HepG2 (cell line): ENCODE measurements around the gene IL17RC. TPM values are rescaled to one million over a fixed set of nuclear protein-coding genes. Genes with fewer than 3 reads are reported as not detected.

Experiments used
- AGO1 ChIP-seq: fragments of 200-400 bp; formaldehyde crosslinking; IDR thresholded peaks from 2 replicates; pipeline ENCODE4 v1.6.1; 2017; ENCODE audit warnings: mild to moderate bottlenecking, low read depth, low read length, moderate library complexity; ENCODE audit not compliant: poor library complexity, severe bottlenecking
- CBX5 ChIP-seq: sonication (generic); formaldehyde crosslinking; IDR thresholded peaks from 2 replicates; pipeline ENCODE4 v1.4.0; 2020; ENCODE audit warnings: missing genetic modification reagents, borderline replicate concordance
- DRAP1 ChIP-seq: IDR thresholded peaks from 2 replicates; pipeline ENCODE4 v1.6.1; 2016; ENCODE audit warnings: missing genetic modification reagents, missing compliant biosample characterization
- FLYWCH1 ChIP-seq: sonication (generic); formaldehyde crosslinking; IDR thresholded peaks from 2 replicates; pipeline ENCODE4 v1.8.1; 2023; ENCODE audit warnings: mild to moderate bottlenecking, missing genetic modification reagents
- FOSL1 ChIP-seq: sonication (generic); formaldehyde crosslinking; IDR thresholded peaks from 2 replicates; pipeline ENCODE4 v1.9.0; 2021; ENCODE audit warnings: missing genetic modification reagents, borderline replicate concordance
- KLF13 ChIP-seq: sonication (generic); formaldehyde crosslinking; IDR thresholded peaks from 2 replicates; pipeline ENCODE4 v1.4.0; 2020; ENCODE audit warnings: mild to moderate bottlenecking, missing genetic modification reagents
- KLF15 ChIP-seq: sonication (generic); formaldehyde crosslinking; IDR thresholded peaks from 2 replicates; pipeline ENCODE4 v1.8.1; 2023; ENCODE audit warnings: borderline replicate concordance, mild to moderate bottlenecking, inconsistent platforms, missing genetic modification reagents, mixed read lengths
- MAFF ChIP-seq: IDR thresholded peaks from 2 replicates; pipeline ENCODE4 v1.6.1; 2011; ENCODE audit warnings: low read depth, low read length, improper control_type of control experiment
- MEIS2 ChIP-seq: sonication (generic); formaldehyde crosslinking; IDR thresholded peaks from 2 replicates; pipeline ENCODE4 v1.9.0; 2021; ENCODE audit warnings: mild to moderate bottlenecking, missing genetic modification reagents
- ONECUT2 ChIP-seq: sonication (generic); formaldehyde crosslinking; IDR thresholded peaks from 2 replicates; pipeline ENCODE4 v1.4.0; 2020; ENCODE audit warnings: missing genetic modification reagents
- RAD51 ChIP-seq: fragments of 450-650 bp; IDR thresholded peaks from 2 replicates; pipeline ENCODE4 v1.6.1; 2016; ENCODE audit warnings: borderline replicate concordance
- RELA ChIP-seq: sonication (generic); formaldehyde crosslinking; IDR thresholded peaks from 2 replicates; pipeline ENCODE4 v1.4.0; 2020; ENCODE audit warnings: missing genetic modification reagents
- SIX4 ChIP-seq: sonication (generic); formaldehyde crosslinking; IDR thresholded peaks from 2 replicates; pipeline ENCODE4 v1.4.0; 2020; ENCODE audit warnings: missing genetic modification reagents
- YEATS2 ChIP-seq: sonication (generic); formaldehyde crosslinking; IDR thresholded peaks from 2 replicates; pipeline ENCODE4 v1.4.0; 2020; ENCODE audit warnings: missing genetic modification reagents, borderline replicate concordance
- ZNF512 ChIP-seq: sonication (generic); formaldehyde crosslinking; IDR thresholded peaks from 2 replicates; pipeline ENCODE4 v1.4.0; 2020; ENCODE audit warnings: mild to moderate bottlenecking, missing genetic modification reagents
- ZNF530 ChIP-seq: sonication (generic); formaldehyde crosslinking; IDR thresholded peaks from 2 replicates; pipeline ENCODE4 v1.5.0; 2020; ENCODE audit warnings: low read depth, mild to moderate bottlenecking, missing genetic modification reagents
- ZNF589 ChIP-seq: sonication (generic); formaldehyde crosslinking; conservative IDR thresholded peaks from 2 replicates; pipeline ENCODE4 v1.8.0; 2022; ENCODE audit warnings: mild to moderate bottlenecking, moderate library complexity, missing genetic modification reagents
- ZNF672 ChIP-seq: sonication (generic); formaldehyde crosslinking; IDR thresholded peaks from 2 replicates; pipeline ENCODE4 v1.8.1; 2022; ENCODE audit warnings: missing genetic modification reagents
- ZNF678 ChIP-seq: sonication (generic); formaldehyde crosslinking; IDR thresholded peaks from 2 replicates; pipeline ENCODE4 v1.4.0; 2020; ENCODE audit warnings: mild to moderate bottlenecking, missing genetic modification reagents
- ZNF746 ChIP-seq: sonication (generic); formaldehyde crosslinking; IDR thresholded peaks from 2 replicates; pipeline ENCODE4 v1.8.0; 2022; ENCODE audit warnings: mild to moderate bottlenecking, missing genetic modification reagents
- ZNF816 ChIP-seq: sonication (generic); formaldehyde crosslinking; IDR thresholded peaks from 2 replicates; pipeline ENCODE4 v1.8.0; 2022; ENCODE audit warnings: missing genetic modification reagents, mild to moderate bottlenecking, borderline replicate concordance
- polyA plus RNA-seq, 8 experiments: library from polyadenylated mRNA; depleted of rRNA in 3 of 8; stranded (reverse) in 7 of 8; unstranded in 1 of 8; fragments of >200 nt; fragmentation: Illumina TruSeq in 4 of 8; extraction: Trizol in 4 of 8; gene quantifications; 2 replicates each; pipeline versions ENCODE4 v1.2.1 to v1.2.3, GENCODE V29; 2011 to 2016; ENCODE audit warnings: low read depth in 4 of 8, missing spikeins in 1 of 8, mixed read lengths in 1 of 8; ENCODE audit not compliant: insufficient read depth in 1 of 8
- total RNA-seq, 5 experiments: library from RNA; depleted of rRNA; stranded (reverse); fragments of >200 nt; fragmentation: Illumina TruSeq; extraction: Trizol; gene quantifications; 2 replicates each; pipeline ENCODE4 v1.2.3, GENCODE V29; 2016; ENCODE audit warnings: low read depth in 1 of 5
- TF ChIP-seq, protein P1 (sequence below): sonication (generic); formaldehyde crosslinking; IDR thresholded peaks from 2 replicates; pipeline ENCODE4 v1.5.1; 2020; ENCODE audit warnings: missing genetic modification reagents, mild to moderate bottlenecking, borderline replicate concordance
- TF ChIP-seq, protein P2 (sequence below): sonication (generic); formaldehyde crosslinking; IDR thresholded peaks from 2 replicates; pipeline ENCODE4 v1.4.0; 2020; ENCODE audit warnings: missing genetic modification reagents
- TF ChIP-seq, protein P3 (sequence below): IDR thresholded peaks from 2 replicates; pipeline ENCODE4 v1.6.1; 2018; ENCODE audit warnings: missing genetic modification reagents, mild to moderate bottlenecking, missing compliant biosample characterization

The IL17RC gene
- total and polyA plus RNA-seq, 2 of the 13 experiments (the other 11 are each of a cell fraction or from before 2014, with no cell fraction given): 20.7 to 24.0 TPM

- TF ChIP-seq ZNF512 (CRISPR knock-in tag) (no peak), RELA (CRISPR knock-in tag) (no peak), MEIS2 (CRISPR knock-in tag) (peak; percentile 72; the same call in 1 of the 2 replicates), CBX5 (CRISPR knock-in tag) (peak; percentile 56; the same call in 1 of the 2 replicates), ZNF530 (no peak; the same call in 1 of the 2 replicates), ZNF816 (CRISPR knock-in tag) (peak; percentile 91; the same call in 1 of the 2 replicates), YEATS2 (CRISPR knock-in tag) (peak; percentile 78; the same call in 1 of the 2 replicates), ZNF589 (no peak), SIX4 (CRISPR knock-in tag) (peak; percentile 19; the same call in 1 of the 2 replicates), FLYWCH1 (CRISPR knock-in tag) (no peak; the same call in 1 of the 2 replicates), DRAP1 (CRISPR knock-in tag) (peak; percentile 51; the same call in 1 of the 2 replicates), ZNF746 (CRISPR knock-in tag) (peak; percentile 89), RAD51 (no peak), ZNF672 (CRISPR knock-in tag) (no peak), ZNF678 (CRISPR knock-in tag) (no peak), MAFF (no peak), FOSL1 (CRISPR knock-in tag) (0 out of 2 replicates have a peak, but pooled peaks have one; percentile 41), ONECUT2 (CRISPR knock-in tag) (no peak), AGO1 (no peak), KLF13 (CRISPR knock-in tag) (no peak), KLF15 (CRISPR knock-in tag) (0 out of 2 replicates have a peak, but pooled peaks have one; percentile 46)
- TF ChIP-seq, protein P1, sequence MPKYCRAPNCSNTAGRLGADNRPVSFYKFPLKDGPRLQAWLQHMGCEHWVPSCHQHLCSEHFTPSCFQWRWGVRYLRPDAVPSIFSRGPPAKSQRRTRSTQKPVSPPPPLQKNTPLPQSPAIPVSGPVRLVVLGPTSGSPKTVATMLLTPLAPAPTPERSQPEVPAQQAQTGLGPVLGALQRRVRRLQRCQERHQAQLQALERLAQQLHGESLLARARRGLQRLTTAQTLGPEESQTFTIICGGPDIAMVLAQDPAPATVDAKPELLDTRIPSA: no peak
- TF ChIP-seq, protein P2, sequence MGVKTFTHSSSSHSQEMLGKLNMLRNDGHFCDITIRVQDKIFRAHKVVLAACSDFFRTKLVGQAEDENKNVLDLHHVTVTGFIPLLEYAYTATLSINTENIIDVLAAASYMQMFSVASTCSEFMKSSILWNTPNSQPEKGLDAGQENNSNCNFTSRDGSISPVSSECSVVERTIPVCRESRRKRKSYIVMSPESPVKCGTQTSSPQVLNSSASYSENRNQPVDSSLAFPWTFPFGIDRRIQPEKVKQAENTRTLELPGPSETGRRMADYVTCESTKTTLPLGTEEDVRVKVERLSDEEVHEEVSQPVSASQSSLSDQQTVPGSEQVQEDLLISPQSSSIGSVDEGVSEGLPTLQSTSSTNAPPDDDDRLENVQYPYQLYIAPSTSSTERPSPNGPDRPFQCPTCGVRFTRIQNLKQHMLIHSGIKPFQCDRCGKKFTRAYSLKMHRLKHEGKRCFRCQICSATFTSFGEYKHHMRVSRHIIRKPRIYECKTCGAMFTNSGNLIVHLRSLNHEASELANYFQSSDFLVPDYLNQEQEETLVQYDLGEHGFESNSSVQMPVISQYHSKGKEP: no peak
- TF ChIP-seq, protein P3, sequence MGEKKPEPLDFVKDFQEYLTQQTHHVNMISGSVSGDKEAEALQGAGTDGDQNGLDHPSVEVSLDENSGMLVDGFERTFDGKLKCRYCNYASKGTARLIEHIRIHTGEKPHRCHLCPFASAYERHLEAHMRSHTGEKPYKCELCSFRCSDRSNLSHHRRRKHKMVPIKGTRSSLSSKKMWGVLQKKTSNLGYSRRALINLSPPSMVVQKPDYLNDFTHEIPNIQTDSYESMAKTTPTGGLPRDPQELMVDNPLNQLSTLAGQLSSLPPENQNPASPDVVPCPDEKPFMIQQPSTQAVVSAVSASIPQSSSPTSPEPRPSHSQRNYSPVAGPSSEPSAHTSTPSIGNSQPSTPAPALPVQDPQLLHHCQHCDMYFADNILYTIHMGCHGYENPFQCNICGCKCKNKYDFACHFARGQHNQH (CRISPR knock-in tag): peak; percentile 34; the same call in 1 of the 2 replicates
These were observed 26.4 kb upstream of the IL17RC start, which contains the start of gene JAGN1 (continued) for GRCh38 chr3:9890249-9891071.
